GM15510 (cell line): Measurements from ENCODE around the gene EGFR.

Experiments used
- POLR2A ChIP-seq: IDR thresholded peaks from 3 replicates; pipeline ENCODE4 v1.6.1; 2011; ENCODE audit warnings: borderline replicate concordance; ENCODE audit not compliant: insufficient read length; ENCODE audit errors: extremely low read depth

The EGFR gene

DNA sequence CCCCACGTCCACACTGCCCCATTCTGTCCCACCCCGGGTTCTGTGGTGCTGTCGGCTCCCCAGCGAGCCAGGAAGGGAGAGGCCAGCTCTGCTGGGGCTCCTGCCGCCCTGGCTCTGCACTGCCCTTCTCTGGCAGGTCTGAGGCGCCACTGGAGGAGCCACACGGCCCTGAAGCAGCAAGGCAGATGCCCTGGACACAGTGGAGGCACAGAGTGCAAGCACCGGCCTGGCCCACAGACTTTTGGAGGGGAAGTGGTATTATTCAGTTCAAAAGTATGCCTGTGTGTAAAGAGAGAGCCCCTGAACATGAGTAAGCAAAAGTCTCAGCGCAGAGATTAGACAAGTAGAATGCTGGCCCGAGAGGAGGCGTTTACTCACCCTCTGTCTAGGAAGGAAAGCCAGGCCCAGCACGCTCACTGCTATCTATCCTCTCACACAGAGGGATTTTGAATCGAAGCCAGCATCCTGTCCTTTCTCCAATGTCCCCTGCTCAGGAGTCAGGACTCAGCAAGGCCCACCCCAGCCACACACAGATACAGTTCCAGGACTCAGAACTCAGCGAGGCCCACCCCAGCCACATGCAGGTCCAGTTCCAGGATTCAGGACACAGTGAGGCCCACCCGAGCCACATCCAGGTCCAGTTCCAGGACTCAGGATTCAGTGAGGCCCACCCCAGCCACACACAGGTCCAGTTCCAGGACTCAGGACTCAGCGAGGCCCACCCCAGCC, 115.0 kb downstream of the EGFR start:
- TF ChIP-seq POLR2A: no peak

DNA sequence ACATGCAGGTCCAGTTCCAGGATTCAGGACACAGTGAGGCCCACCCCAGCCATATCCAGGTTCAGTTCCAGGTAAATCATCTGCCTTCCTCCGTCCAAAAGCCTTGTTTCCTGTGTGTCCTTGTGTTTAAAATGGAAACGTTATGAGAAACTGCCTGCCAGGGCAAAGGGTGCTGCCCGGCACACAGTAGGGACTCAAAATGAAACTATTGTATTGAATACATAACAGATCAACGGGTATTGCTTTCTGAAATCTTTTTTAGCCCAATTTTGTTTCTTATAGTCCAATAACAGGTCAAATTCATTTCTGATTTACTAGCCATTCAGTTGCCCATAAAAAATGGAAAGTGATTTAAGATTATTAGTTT, 115.5 kb downstream of the EGFR start:
- no peak for TF ChIP-seq POLR2A

DNA sequence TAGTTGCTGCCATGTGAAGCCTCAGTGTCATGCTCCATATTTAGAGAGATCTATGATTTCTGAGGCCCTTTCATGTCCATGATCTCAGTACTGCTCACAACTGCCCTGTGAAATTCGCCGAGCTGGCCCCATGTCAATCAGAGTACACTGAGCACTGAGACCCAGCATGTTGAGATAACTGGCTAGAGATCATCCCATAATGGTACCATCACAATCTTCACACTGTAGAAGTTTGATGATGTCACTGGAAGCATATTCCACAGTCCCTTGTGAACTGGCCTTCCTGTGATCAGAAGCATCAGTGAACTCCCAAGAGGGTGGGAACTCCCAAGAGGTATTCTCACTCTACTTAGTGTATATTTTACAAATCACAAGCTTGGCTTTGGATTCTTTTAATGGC, 116.0 kb downstream of the EGFR start:
- no peak for TF ChIP-seq POLR2A

DNA sequence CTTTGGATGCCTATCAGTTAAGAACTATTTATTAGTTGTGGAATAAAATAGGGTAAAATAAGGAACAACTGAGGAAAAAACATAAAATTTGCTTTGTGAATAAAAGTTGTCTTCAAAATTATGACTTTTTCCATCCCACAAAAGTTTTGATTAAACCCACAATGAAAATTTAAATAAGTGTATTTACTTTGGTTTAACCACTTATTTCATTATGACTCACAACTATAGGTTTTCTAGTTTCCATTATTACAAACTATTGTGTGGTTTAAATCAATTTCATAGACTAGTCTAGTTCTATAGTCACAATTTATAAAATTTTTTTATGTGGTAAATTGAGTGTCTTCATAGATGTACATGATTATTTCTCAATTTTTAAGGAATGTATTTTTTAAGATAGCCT, 116.6 kb downstream of the EGFR start:
- no peak for TF ChIP-seq POLR2A

DNA sequence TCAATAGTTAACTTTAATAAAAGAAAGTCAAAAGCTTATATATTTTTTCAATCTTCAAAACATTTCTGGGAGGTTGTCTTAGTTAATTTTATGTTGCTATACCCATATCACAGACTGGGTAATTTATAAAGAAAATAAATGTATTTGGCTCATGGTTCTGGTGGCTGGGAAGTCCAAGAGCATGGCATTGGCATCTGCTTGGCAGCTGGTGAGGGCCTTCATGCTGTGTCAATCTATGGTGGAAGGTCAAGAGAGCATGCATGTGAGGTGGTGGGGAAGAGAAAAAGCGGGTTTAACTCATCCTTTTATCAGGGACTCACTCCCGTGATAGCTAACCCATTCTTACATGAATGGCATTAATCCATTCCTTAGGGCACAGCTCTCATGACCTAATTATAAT, 119.8 kb downstream of the EGFR start:
- TF ChIP-seq POLR2A: no peak

DNA sequence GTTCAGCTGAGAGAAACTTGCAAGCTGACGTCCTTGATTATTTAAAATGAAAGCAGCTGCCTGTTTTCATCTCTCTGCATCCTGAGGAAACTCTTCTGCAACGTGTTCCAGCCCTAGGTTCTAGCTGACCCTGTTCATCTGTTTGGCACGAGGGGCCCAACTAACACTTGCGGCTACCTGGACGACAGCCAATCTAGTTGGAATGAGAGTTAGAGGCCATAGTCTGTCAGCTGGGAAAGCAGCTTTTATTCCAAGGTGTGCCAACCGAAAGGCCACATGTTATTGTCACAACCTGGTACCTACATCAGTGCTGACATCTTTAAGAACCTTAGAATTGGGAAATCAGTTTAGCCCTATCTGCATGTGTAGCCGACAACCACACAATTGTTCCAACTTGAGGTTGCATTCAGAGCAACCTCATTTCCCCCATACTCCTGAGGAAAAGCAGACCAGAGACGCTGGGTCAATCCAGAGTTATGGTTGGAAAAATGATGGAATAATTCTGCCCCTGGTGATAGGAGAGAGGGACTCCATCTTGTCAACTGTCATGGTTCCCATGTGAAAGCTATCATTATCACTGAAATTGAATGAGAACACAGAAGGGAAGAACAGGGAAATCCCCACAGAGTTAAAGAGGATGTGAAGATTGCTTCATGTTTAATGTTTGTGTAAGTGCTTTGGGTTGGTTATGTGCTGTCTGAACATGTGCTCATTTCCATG, 121.6 kb downstream of the EGFR start:
- no peak for TF ChIP-seq POLR2A

DNA sequence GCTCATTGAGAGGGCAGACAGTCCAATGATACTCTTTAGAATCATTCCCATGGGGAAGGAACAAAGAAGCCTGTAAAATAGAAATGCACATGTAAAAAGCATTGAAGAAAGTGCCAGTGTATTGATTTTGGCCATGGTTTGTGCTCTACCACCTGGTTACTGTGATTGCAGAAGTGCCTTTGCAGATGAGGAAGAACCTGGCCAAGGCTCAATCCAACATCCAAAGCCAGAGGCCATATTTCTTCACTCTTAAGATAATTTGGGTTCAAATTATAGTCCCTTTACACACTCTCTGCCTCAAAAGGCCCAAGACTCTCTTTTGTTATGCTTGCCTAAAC, 122.1 kb downstream of the EGFR start:
- TF ChIP-seq POLR2A: no peak

DNA sequence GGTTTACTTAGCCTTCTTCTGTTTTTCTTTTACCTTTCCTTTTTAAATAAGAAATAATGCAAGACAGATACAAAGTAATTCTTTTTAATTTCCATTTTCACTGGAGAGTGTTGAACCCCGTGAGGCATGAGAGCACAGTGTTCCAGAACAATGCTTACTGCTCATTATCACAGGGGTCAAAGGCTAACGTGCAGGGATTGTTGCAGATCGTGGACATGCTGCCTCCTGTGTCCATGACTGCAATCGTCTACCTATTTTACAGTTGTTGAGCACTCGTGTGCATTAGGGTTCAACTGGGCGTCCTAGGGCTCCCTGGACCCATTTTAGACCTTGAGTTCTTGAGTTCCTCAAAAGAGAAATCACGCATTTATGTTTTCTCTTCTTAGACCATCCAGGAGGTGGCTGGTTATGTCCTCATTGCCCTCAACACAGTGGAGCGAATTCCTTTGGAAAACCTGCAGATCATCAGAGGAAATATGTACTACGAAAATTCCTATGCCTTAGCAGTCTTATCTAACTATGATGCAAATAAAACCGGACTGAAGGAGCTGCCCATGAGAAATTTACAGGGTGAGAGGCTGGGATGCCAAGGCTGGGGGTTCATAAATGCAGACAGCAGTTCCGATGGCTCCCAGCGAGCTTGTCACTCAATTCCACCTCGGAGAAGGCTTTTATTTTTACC, 124.2 kb downstream of the EGFR start:
- no peak for TF ChIP-seq POLR2A

DNA sequence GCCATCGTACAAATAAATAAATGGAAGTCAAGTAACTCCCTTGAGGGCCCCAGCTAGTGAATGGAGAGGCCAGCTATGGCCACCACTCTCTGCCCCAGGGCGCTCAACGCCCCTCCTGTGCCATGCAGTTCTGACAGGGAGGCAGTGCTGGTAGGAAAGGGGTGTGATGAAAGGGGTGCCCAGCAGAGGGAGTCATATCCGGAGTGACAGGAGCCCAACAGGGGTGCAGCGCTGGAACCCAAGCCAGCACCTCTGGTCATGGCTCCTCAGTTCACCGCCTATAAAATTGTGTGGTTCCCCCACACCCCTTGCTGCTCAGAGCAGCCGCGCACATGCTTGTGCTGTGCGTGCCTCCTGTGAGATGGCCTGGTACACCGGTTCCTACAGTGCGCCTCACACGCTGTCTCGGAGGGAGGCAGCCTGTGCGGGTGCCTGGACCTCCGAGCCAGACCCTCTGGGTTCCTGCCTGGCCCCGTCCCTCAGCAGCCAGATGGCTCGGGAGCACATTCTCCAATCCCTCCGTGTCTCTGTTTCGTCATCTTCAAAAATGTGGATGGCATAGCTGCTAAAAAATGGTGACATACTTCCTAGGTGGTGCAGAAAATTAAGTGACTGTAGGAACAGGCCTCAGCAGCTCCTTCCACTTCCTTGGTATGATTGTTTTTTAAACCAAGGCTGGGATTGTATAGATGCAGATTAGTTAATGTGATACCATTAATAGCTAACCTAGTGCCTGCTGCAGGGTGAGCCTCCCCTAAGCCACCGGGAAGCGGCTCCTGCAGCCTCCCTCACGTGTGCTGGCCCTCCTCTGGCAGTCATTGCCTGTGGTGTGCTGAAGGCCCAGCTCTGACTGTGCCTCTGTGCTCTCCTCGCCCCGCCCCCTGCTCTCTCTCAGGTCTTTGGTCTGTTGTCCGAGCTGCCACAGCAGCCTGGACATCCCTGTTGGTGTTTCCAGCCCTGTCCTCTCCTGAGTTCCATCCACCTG, 125.8 kb downstream of the EGFR start:
- TF ChIP-seq POLR2A: no peak

DNA sequence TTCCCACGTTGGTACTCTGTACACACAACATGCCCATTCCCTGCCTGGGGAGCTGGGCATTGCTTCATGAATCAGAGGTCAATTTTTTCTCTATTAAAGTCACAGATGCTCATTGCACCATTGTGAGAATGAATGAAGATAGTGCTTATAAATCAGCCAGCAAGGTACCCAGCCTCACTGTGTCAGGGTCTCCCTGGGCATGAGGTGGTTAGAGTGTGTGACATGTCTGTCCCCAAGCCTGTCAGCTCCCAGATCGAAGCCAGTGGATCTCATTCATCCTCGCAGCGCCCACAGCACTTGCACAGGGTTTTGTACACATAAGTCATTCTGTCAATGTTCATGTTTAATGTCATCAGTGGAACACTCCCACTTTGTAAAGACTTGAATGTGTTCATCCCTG, 126.8 kb downstream of the EGFR start:
- TF ChIP-seq POLR2A: no peak

DNA sequence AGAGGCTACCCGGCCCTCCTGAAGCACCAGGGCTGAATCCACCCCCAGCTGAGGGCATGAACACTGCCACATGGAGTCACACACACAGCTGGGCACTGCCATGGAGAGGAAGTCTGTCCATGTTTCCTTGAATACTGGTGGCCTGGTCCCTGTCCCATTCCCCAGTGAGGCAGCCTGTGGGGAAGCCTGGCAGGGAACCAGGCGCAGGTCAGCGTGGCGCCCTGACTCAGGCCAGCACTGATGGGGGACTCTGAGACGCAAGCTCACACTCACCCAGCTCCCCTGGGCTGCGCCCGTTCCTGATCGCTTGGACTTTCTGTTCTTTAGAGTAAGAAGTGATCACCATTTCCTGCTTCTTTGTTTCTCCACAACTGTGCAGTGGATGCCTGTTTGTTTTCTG, 128.3 kb downstream of the EGFR start:
- no peak for TF ChIP-seq POLR2A

DNA sequence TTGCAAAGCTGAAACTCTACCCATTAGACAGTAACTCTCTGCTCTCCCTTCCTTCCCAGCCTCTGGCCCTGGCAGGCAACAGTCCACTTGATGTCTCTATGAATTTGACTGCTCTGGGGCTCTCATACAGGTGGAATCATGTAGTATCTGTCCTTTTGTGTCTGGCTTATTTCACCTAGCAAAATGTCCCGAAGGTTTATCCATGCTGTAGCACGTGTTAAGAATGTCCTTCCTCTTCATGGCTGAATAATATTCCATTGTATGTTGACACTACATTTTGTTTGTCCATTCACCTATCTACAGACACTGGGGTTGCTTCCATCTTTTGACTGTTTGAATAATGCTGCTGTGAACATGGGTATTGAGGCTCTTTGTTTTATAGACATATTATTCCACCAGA, 128.9 kb downstream of the EGFR start:
- no peak for TF ChIP-seq POLR2A

DNA sequence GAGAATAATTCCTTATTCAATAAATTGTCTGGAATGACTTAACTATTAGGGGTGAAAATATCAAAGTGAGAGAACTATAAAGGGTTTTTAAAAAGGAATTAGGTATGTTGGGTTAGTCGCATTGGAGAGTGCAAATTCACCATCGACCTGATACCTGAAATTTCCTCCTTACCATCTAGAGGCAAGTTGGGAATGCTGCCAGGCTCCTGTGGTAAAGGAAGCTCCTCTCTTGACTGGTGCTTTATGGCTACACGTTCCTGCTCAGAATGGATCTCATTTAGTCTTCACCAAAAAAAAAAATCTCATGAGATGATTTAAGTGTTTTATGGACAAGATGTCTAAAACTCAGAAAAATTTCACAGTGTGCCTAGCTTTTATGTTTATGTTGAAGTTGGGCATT, 129.8 kb downstream of the EGFR start:
- no peak for TF ChIP-seq POLR2A

DNA sequence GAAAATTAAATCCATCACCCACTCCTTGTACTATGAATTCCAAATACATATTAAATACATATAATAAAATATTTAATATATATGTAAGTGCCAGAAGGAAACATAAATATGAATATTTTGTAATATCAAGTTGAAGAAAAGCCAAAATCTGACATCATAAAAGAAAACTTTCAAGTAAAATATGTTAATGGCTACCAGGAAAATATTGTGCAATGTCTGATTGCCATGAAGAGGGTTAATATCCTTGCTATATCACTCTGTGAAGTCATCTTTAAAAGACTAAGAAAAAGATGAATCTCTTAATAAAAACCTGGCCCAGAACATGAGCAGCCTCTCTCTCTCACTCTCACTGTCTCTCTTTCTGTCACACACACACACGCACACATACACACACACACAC, 130.2 kb downstream of the EGFR start:
- no peak for TF ChIP-seq POLR2A

DNA sequence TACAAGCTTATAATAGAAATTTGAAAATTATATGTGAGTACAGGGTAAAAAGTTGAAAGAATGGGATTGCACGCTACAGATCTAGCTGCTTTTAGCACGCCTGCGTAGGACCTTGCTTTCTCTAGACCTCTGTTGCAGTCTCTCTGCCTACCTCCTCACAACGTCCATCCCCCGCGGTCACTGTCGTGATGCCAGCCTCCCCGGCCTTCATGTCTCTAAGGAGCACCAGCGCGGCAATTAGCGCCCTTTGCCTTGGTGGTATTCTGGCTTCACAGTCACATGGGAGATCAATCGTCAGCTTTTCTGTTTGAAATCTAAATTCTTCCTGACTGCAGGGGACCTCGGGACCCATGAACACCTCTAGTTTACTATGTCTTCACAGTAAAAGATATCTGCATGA, 131.3 kb downstream of the EGFR start:
- TF ChIP-seq POLR2A: no peak
